22Rv1 (cell line): Measurements from ENCODE around the gene CUX1.

Source experiments
- CTCF ChIP-seq: fragments of 450-650 bp; IDR thresholded peaks from 2 replicates; pipeline ENCODE4 v1.5.1; 2017; ENCODE audit warnings: mild to moderate bottlenecking
- ZFX ChIP-seq: fragments of 450-650 bp; IDR thresholded peaks from 2 replicates; pipeline ENCODE4 v1.6.1; 2017; ENCODE audit warnings: antibody characterized with exemption, borderline replicate concordance

- TF ChIP-seq CTCF (no peak), ZFX (no peak)
Observed at GRCh38 chr7:102115931-102116330, 298.5 kb downstream of the CUX1 start.
